NCI-H2029 (cell line): ENCODE measurements around the gene APOA5.
A peak's percentile ranks its signal among the peaks of the same experiment; 100 is the strongest.
"Not testable (repeated sequence)": the region's sequence is repeated elsewhere in the genome, so short reads cannot be mapped to it uniquely, and the experiment has no call there.

Experiments
- DNase-seq: peaks from one replicate; lab custom pipeline; 2025; lab: John Stamatoyannopoulos, UW

The APOA5 gene

GRCh38 chr11:116791813-116792143, at the start of gene APOA5:
TSS of gene APOA5 (minus strand) at chr11:116791879. CDS start at chr11:116791860, 19 bp downstream.
- no peak for DNase-seq

- DNase-seq = no peak
These were observed 49.1 kb upstream of the APOA5 start for GRCh38 chr11:116840746-116841296.

GRCh38 chr11:116840224-116840745, 48.6 kb upstream of the APOA5 start:
- DNase-seq = no peak

GRCh38 chr11:116838321-116839084, 46.8 kb upstream of the APOA5 start:
- DNase-seq = no peak

- DNase-seq = no peak
These were observed 45.8 kb upstream of the APOA5 start, which contains the start of gene APOA1 for GRCh38 chr11:116837231-116838091. TSS of gene APOA1 (minus strand) at chr11:116837622. CDS start at chr11:116837387, 235 bp downstream.

GRCh38 chr11:116836632-116836991, 44.9 kb upstream of the APOA5 start:
- no peak for DNase-seq

- DNase-seq = peak; percentile 94
These were observed 44.3 kb upstream of the APOA5 start for GRCh38 chr11:116835791-116836631.

- DNase-seq = peak; percentile 29
These were observed 43.5 kb upstream of the APOA5 start for GRCh38 chr11:116835042-116835772.

GRCh38 chr11:116834535-116835041, 42.9 kb upstream of the APOA5 start:
- DNase-seq = not testable (repeated sequence)

GRCh38 chr11:116833816-116834534, 42.3 kb upstream of the APOA5 start:
- no peak for DNase-seq

GRCh38 chr11:116833491-116833815, 41.8 kb upstream of the APOA5 start:
- no peak for DNase-seq

GRCh38 chr11:116832350-116833290, 40.9 kb upstream of the APOA5 start:
- no peak for DNase-seq

- DNase-seq = no peak
These were observed 40.2 kb upstream of the APOA5 start for GRCh38 chr11:116831790-116832349.

- no peak for DNase-seq
These were observed 38.7 kb upstream of the APOA5 start for GRCh38 chr11:116830184-116830912.

GRCh38 chr11:116829525-116830183, 38.0 kb upstream of the APOA5 start, which contains the start of gene APOC3:
TSS of gene APOC3 (plus strand) at chr11:116829907. CDS start at chr11:116830583, 676 bp downstream.
- no peak for DNase-seq

- DNase-seq = no peak
These were observed 37.2 kb upstream of the APOA5 start for GRCh38 chr11:116828632-116829524.
